Measurements from ENCODE around the gene TBC1D8. TPM values are rescaled to one million over a fixed set of nuclear protein-coding genes. Genes with fewer than 3 reads are reported as not detected.

Gene TBC1D8
- total and polyA plus RNA-seq, 2 of the 13 experiments (the other 11 are each of a cell fraction or from before 2014, with no cell fraction given) = 45.1 to 95.4 TPM

GRCh38 chr2:101124643-101125366 is 26.4 kb downstream of the TBC1D8 start (continued):
- TF ChIP-seq ATF4 (CRISPR knock-in tag; IDR thresholded peaks at IDR 0.05) = peak in 1 of 2 experiments; percentile 83; a peak in 2 of 4 replicates
- peak; percentile 60; the same call in 1 of the 2 replicates for TF ChIP-seq ZNF580 (CRISPR knock-in tag; IDR thresholded peaks at IDR 0.05; ENCODE audit: borderline replicate concordance, low read depth)
- TF ChIP-seq CAMTA2 (CRISPR knock-in tag; IDR thresholded peaks at IDR 0.05; ENCODE audit: borderline replicate concordance) = no peak
- TF ChIP-seq FIP1L1 (IDR thresholded peaks at IDR 0.05; ENCODE audit: borderline replicate concordance, insufficient read depth, low read depth, low read length) = no peak
- TF ChIP-seq ZNF609 (CRISPR knock-in tag; IDR thresholded peaks at IDR 0.05; ENCODE audit: borderline replicate concordance) = peak; percentile 70
- TF ChIP-seq SSRP1 (CRISPR knock-in tag; IDR thresholded peaks at IDR 0.05) = no peak
- no peak for TF ChIP-seq THAP8 (CRISPR knock-in tag; IDR thresholded peaks at IDR 0.05; ENCODE audit: borderline replicate concordance)
- 0 out of 2 replicates have a peak, but pooled peaks have one; percentile 34 for TF ChIP-seq E2F1 (CRISPR knock-in tag; IDR thresholded peaks at IDR 0.05)
- TF ChIP-seq ATF6 (CRISPR knock-in tag; conservative IDR thresholded peaks at IDR 0.05) = no peak
- TF ChIP-seq FOXC1 (CRISPR knock-in tag; IDR thresholded peaks at IDR 0.05; ENCODE audit: borderline replicate concordance) = no peak
- TF ChIP-seq PPARG (CRISPR knock-in tag; conservative IDR thresholded peaks at IDR 0.05) = peak; percentile 79
- TF ChIP-seq RCOR2 (CRISPR knock-in tag; IDR thresholded peaks at IDR 0.05) = peak; percentile 97
- peak; percentile 84 for TF ChIP-seq STAT6 (CRISPR knock-in tag; IDR thresholded peaks at IDR 0.05; ENCODE audit: borderline replicate concordance)
- no peak for TF ChIP-seq ZNF552 (CRISPR knock-in tag; IDR thresholded peaks at IDR 0.05; ENCODE audit: borderline replicate concordance)

Measured in HepG2 (cell line).